WTC11 (cell line): ENCODE results near the gene PGS1. TPM values are rescaled to one million over a fixed set of nuclear protein-coding genes. Genes with fewer than 3 reads are reported as not detected.

Experiments
- ATAC-seq: fragments of 200-7000 bp; cut with Tn5 transposase; 2 replicates; pipeline ENCODE4 v1.10.0; 2021; ENCODE audit warnings: mild to moderate bottlenecking, moderate library complexity
- CTCF ChIA-PET: fragments of 300-600 bp; sonication (Branson Sonifier 250); formaldehyde crosslinking; loops from one replicate; lab custom pipeline; 2021; ENCODE audit warnings: antibody characterized with exemption; lab: Charles Lee
- POLR2A ChIA-PET: fragments of 350-600 bp; sonication (Branson Sonifier 250); formaldehyde crosslinking; loops from one replicate; lab custom pipeline; 2021; ENCODE audit warnings: antibody characterized with exemption; lab: Charles Lee
- DNase-seq: peaks from one replicate; pipeline ENCODE4 v3.0.0; 2021; ENCODE audit warnings: low spot score
- H3K27ac Mint-ChIP-seq: 2 replicates; pipeline ENCODE4 v1.8.0; 2021; ENCODE audit warnings: mixed read lengths
- H3K27me3 Mint-ChIP-seq: 2 replicates; pipeline ENCODE4 v1.8.0; 2021; ENCODE audit warnings: low read depth, mild to moderate bottlenecking, moderate library complexity, mixed read lengths
- H3K36me3 Mint-ChIP-seq: 2 replicates; pipeline ENCODE4 v1.8.0; 2021; ENCODE audit warnings: mixed read lengths
- H3K4me1 Mint-ChIP-seq: 2 replicates; pipeline ENCODE4 v1.8.0; 2022; ENCODE audit warnings: mixed read lengths
- H3K4me3 Mint-ChIP-seq: 2 replicates; pipeline ENCODE4 v1.8.0; 2021; ENCODE audit warnings: mild to moderate bottlenecking, moderate library complexity, mixed read lengths
- H3K9me3 Mint-ChIP-seq: 2 replicates; pipeline ENCODE4 v1.8.0; 2021; ENCODE audit warnings: mixed read lengths
- AFF4 ChIP-seq: sonication (generic); formaldehyde crosslinking; IDR thresholded peaks from 2 replicates; pipeline ENCODE4 v1.8.1; 2023; ENCODE audit warnings: mild to moderate bottlenecking, missing genetic modification reagents, borderline replicate concordance
- CBFB ChIP-seq: sonication (generic); formaldehyde crosslinking; IDR thresholded peaks from 2 replicates; pipeline ENCODE4 v1.8.1; 2022; ENCODE audit warnings: mild to moderate bottlenecking, low read depth, missing genetic modification reagents
- ETV6 ChIP-seq: sonication (generic); formaldehyde crosslinking; IDR thresholded peaks from 2 replicates; pipeline ENCODE4 v1.8.1; 2022; ENCODE audit warnings: mild to moderate bottlenecking, missing genetic modification reagents
- FOXP4 ChIP-seq: sonication (generic); formaldehyde crosslinking; IDR thresholded peaks from 2 replicates; pipeline ENCODE4 v1.8.0; 2022; ENCODE audit warnings: mild to moderate bottlenecking, missing genetic modification reagents
- GABPB1 ChIP-seq: sonication (generic); formaldehyde crosslinking; IDR thresholded peaks from 2 replicates; pipeline ENCODE4 v1.8.1; 2023; ENCODE audit warnings: mild to moderate bottlenecking, missing genetic modification reagents
- HMGXB4 ChIP-seq: sonication (generic); formaldehyde crosslinking; IDR thresholded peaks from 2 replicates; pipeline ENCODE4 v1.8.1; 2023; ENCODE audit warnings: mild to moderate bottlenecking, moderate library complexity, missing genetic modification reagents
- JAZF1 ChIP-seq: fragments of 250-450 bp; sonication (Bioruptor Pico); IDR thresholded peaks from 2 replicates; pipeline ENCODE4 v1.9.0; 2021; ENCODE audit warnings: moderate library complexity, mild to moderate bottlenecking, inconsistent platforms
- MAX ChIP-seq: sonication (generic); formaldehyde crosslinking; IDR thresholded peaks from 2 replicates; pipeline ENCODE4 v1.8.0; 2022; ENCODE audit warnings: mild to moderate bottlenecking, missing genetic modification reagents
- MXD4 ChIP-seq: fragments of 250-450 bp; sonication (Bioruptor Pico); IDR thresholded peaks from 2 replicates; pipeline ENCODE4 v1.8.0; 2021; ENCODE audit warnings: mild to moderate bottlenecking, moderate library complexity, borderline replicate concordance
- NR3C1 ChIP-seq: sonication (generic); formaldehyde crosslinking; conservative IDR thresholded peaks from 2 replicates; pipeline ENCODE4 v1.8.1; 2023; ENCODE audit warnings: low read depth, mild to moderate bottlenecking, missing genetic modification reagents
- OVOL2 ChIP-seq: fragments of 250-450 bp; sonication (Bioruptor Pico); IDR thresholded peaks from 2 replicates; pipeline ENCODE4 v1.9.0; 2021; ENCODE audit warnings: mild to moderate bottlenecking, borderline replicate concordance
- SMAD3 ChIP-seq: sonication (generic); formaldehyde crosslinking; IDR thresholded peaks from 2 replicates; pipeline ENCODE4 v1.8.0; 2022; ENCODE audit warnings: missing genetic modification reagents, mild to moderate bottlenecking, borderline replicate concordance
- SMAD4 ChIP-seq: sonication (generic); formaldehyde crosslinking; IDR thresholded peaks from 2 replicates; pipeline ENCODE4 v1.8.0; 2022; ENCODE audit warnings: mild to moderate bottlenecking, missing genetic modification reagents
- SOX15 ChIP-seq: fragments of 250-450 bp; sonication (Bioruptor Pico); IDR thresholded peaks from 2 replicates; pipeline ENCODE4 v1.9.0; 2021; ENCODE audit warnings: mild to moderate bottlenecking
- TEAD1 ChIP-seq: sonication (generic); formaldehyde crosslinking; IDR thresholded peaks from 2 replicates; pipeline ENCODE4 v1.8.0; 2022; ENCODE audit warnings: mild to moderate bottlenecking, missing genetic modification reagents
- TEAD4 ChIP-seq: sonication (generic); formaldehyde crosslinking; IDR thresholded peaks from 2 replicates; pipeline ENCODE4 v1.8.0; 2022; ENCODE audit warnings: mild to moderate bottlenecking, missing genetic modification reagents
- TP53 ChIP-seq: sonication (generic); formaldehyde crosslinking; IDR thresholded peaks from 2 replicates; pipeline ENCODE4 v1.8.1; 2023; ENCODE audit warnings: mild to moderate bottlenecking, missing genetic modification reagents
- ZBTB21 ChIP-seq: sonication (generic); formaldehyde crosslinking; IDR thresholded peaks from 2 replicates; pipeline ENCODE4 v1.8.1; 2023; ENCODE audit warnings: mild to moderate bottlenecking, missing genetic modification reagents, borderline replicate concordance
- ZBTB43 ChIP-seq: sonication (generic); formaldehyde crosslinking; IDR thresholded peaks from 2 replicates; pipeline ENCODE4 v1.8.1; 2023; ENCODE audit warnings: mild to moderate bottlenecking, missing genetic modification reagents
- ZNF121 ChIP-seq: sonication (generic); formaldehyde crosslinking; IDR thresholded peaks from 2 replicates; pipeline ENCODE4 v1.8.0; 2023; ENCODE audit warnings: missing genetic modification reagents
- ZNF263 ChIP-seq: sonication (generic); formaldehyde crosslinking; IDR thresholded peaks from 2 replicates; pipeline ENCODE4 v1.8.1; 2022; ENCODE audit warnings: low read depth, mild to moderate bottlenecking, moderate library complexity, missing genetic modification reagents
- total RNA-seq: library from RNA; stranded (reverse); gene quantifications from 3 replicates; pipeline ENCODE4 v1.2.3, GENCODE V29; 2021
- TF ChIP-seq, protein P1 (sequence below): fragments of 250-450 bp; sonication (Bioruptor Pico); IDR thresholded peaks from 2 replicates; pipeline ENCODE4 v1.8.0; 2021; ENCODE audit warnings: mild to moderate bottlenecking

Gene PGS1
- total RNA-seq, 1 experiment from 2014 or later = 51.4 TPM

DNA sequence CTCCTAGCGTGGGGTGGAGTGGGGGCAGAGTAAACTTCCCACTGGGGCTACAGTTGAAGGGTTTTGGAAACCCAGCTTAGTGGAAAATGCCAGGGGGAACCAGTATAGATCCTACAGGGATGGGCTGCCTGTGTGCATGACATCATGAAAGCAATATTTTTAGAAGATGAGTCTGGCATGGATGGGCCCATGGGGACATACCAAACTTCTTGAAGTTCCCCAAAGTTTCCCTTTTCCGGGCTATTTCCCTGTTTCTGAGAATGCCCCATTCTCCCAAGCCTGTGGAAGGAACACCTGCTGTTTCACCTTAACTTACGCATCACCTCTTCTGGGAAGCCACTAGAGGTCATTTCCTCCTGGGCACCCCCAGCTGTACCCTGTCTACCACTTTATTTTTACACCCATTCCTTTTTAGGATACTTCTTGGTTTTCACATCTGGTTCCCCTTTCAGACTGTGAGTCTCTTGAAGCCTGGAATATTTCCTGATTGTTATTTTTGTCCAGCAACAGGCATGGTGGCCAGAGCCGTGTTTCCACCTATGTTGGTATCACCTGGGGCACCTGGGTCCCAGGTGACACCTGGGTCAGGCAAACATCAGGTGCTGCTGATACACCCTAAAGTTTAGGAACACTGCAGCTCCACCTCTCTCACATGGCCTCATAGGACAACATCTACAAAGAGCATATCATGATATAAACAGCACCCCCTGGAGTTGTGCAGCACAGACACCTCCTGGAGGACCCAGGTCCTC lies 28.4 kb upstream of the PGS1 start:
- ChIA-PET CTCF (no interaction called here), POLR2A (no interaction called here)
- no peaks in the 10 kb centered on the region for H3K9me3 Mint-ChIP-seq
- DNase-seq = no peak
- no peak for ATAC-seq
- H3K36me3 Mint-ChIP-seq = no peaks in the 10 kb centered on the region
- TF ChIP-seq, protein P1, sequence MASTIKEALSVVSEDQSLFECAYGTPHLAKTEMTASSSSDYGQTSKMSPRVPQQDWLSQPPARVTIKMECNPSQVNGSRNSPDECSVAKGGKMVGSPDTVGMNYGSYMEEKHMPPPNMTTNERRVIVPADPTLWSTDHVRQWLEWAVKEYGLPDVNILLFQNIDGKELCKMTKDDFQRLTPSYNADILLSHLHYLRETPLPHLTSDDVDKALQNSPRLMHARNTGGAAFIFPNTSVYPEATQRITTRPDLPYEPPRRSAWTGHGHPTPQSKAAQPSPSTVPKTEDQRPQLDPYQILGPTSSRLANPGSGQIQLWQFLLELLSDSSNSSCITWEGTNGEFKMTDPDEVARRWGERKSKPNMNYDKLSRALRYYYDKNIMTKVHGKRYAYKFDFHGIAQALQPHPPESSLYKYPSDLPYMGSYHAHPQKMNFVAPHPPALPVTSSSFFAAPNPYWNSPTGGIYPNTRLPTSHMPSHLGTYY (CRISPR knock-in tag) = no peak
- no peak for TF ChIP-seq OVOL2
- no peak for TF ChIP-seq SOX15 (CRISPR knock-in tag)
- no peak for TF ChIP-seq JAZF1 (CRISPR knock-in tag)
- peaks cover 37% of the 10 kb centered on the region for H3K4me1 Mint-ChIP-seq
- H3K4me3 Mint-ChIP-seq = no peak overlapping the region
- H3K27me3 Mint-ChIP-seq = peaks cover 8% of the 10 kb centered on the region
- no peak overlapping the region for H3K27ac Mint-ChIP-seq

DNA sequence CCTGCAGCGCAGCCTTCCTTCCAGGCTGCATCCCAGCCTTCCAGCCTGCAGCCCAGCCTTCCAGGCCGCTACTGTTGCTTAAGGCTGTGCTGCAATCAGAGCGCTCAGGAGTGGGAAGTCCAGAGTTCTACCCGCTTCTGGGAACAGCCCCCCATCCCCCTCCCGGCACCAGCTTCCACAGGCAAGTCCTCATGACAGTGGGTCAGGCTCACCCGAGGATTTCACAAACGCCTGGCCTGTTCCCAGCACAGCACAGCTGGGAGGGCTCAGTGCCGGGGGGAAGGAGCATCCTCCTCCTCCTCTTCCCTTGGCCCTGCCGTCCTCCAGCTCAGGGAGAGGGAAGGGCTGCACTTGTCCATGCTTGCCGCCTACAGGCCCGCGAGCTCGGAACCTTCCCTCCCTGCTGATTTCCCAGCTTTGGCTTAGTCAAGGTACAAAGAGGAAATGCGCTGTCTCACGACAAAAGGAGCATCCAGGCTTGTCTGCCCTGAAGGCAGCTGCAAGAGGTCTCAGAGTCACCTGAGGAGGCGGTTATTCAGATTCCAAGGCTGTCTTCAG lies 26.9 kb upstream of the PGS1 start:
- DNase-seq (peak; percentile 75), ATAC-seq (peak; percentile 27)
- H3K27ac Mint-ChIP-seq = peak overlapping the region; percentile 91
- ChIA-PET POLR2A (interaction anchor here (1.0 kb wide), 1 partner anchor 38 kb away, joined by 3 read pairs; no protein-coding TSS in a partner anchor), CTCF (interaction anchor here (0.8 kb wide), 1 partner anchor 165 kb away, joined by 3 read pairs; the partner anchor contains the start of gene TK1)
- peak; percentile 78 for TF ChIP-seq GABPB1 (CRISPR knock-in tag)
- 0 out of 2 replicates have a peak, but pooled peaks have one; percentile 48 for TF ChIP-seq NR3C1 (CRISPR knock-in tag)
- no peak for TF ChIP-seq AFF4
- peak; percentile 74 for TF ChIP-seq ETV6 (CRISPR knock-in tag)
- 0 out of 2 replicates have a peak, but pooled peaks have one; percentile 52 for TF ChIP-seq CBFB (CRISPR knock-in tag)
- TF ChIP-seq ZNF263 (CRISPR knock-in tag) = peak; percentile 81; the same call in 1 of the 2 replicates
- TF ChIP-seq HMGXB4 = 0 out of 2 replicates have a peak, but pooled peaks have one; percentile 50
- TF ChIP-seq TP53 = 0 out of 2 replicates have a peak, but pooled peaks have one; percentile 60
- TF ChIP-seq ZBTB43 (CRISPR knock-in tag) = no peak
- 0 out of 2 replicates have a peak, but pooled peaks have one; percentile 20 for TF ChIP-seq SMAD3 (CRISPR knock-in tag)
- no peak for TF ChIP-seq SMAD4 (CRISPR knock-in tag)
- TF ChIP-seq FOXP4 (CRISPR knock-in tag) = 0 out of 2 replicates have a peak, but pooled peaks have one; percentile 64
- TF ChIP-seq ZNF121 (CRISPR knock-in tag) = 0 out of 2 replicates have a peak, but pooled peaks have one; percentile 22
- peak; percentile 89; the same call in 1 of the 2 replicates for TF ChIP-seq TEAD1 (CRISPR knock-in tag)
- peak; percentile 43; the same call in 1 of the 2 replicates for TF ChIP-seq TEAD4 (CRISPR knock-in tag)
- TF ChIP-seq ZBTB21 (CRISPR knock-in tag) = peak; percentile 85
- peak; percentile 77 for TF ChIP-seq MAX (CRISPR knock-in tag)
- no peak for TF ChIP-seq MXD4
- peaks cover 7% of the 10 kb centered on the region for H3K27me3 Mint-ChIP-seq
- peak overlapping the region; percentile 61 for H3K4me3 Mint-ChIP-seq
- no peaks in the 10 kb centered on the region for H3K9me3 Mint-ChIP-seq
- peaks cover 47% of the 10 kb centered on the region for H3K4me1 Mint-ChIP-seq
- no peaks in the 10 kb centered on the region for H3K36me3 Mint-ChIP-seq
